Liver (tissue), 9 donors: ENCODE measurements around the gene RBM39. TPM values are rescaled to one million over a fixed set of nuclear protein-coding genes. Genes with fewer than 3 reads are reported as not detected.

ENCODE experiments used
- DNase-seq: peaks from one replicate; pipeline ENCODE4 v3.0.0-alpha.2; 2017; ENCODE audit warnings: low spot score
- H3K27ac ChIP-seq, 2 donors: one replicate each; pipeline ENCODE4 v1.7.0; 2013; ENCODE audit warnings: inconsistent platforms in 2 of 2, low read length in 2 of 2, control low read depth in 1 of 2, low read depth in 1 of 2, mild to moderate bottlenecking in 1 of 2
- H3K27me3 ChIP-seq, 4 donors: one replicate each; pipeline versions ENCODE4 v1.6.1 to v1.7.0; 2013; ENCODE audit warnings: low read length in 3 of 4, inconsistent platforms in 1 of 4, mild to moderate bottlenecking in 1 of 4, moderate library complexity in 1 of 4; ENCODE audit not compliant: control insufficient read depth in 4 of 4, insufficient read depth in 4 of 4
- H3K36me3 ChIP-seq, 4 donors: one replicate each; pipeline versions ENCODE4 v1.6.1 to v1.7.0; 2013; ENCODE audit warnings: low read length in 3 of 4, mild to moderate bottlenecking in 3 of 4, low read depth in 1 of 4, moderate library complexity in 1 of 4; ENCODE audit not compliant: control insufficient read depth in 4 of 4, insufficient read depth in 3 of 4
- H3K4me1 ChIP-seq, 4 donors: one replicate each; pipeline versions ENCODE4 v1.6.1 to v1.7.0; 2013; ENCODE audit warnings: low read length in 3 of 4, mild to moderate bottlenecking in 3 of 4, moderate library complexity in 1 of 4; ENCODE audit not compliant: control insufficient read depth in 4 of 4, insufficient read depth in 4 of 4
- H3K4me3 ChIP-seq, 3 donors: one replicate each; pipeline versions ENCODE4 v1.6.1 to v1.7.0; 2013; ENCODE audit warnings: low read length in 3 of 3, control low read depth in 1 of 3, low read depth in 1 of 3, mild to moderate bottlenecking in 1 of 3
- H3K9ac ChIP-seq, 2 donors: one replicate each; pipeline ENCODE4 v1.7.0; 2013; ENCODE audit warnings: low read length in 2 of 2, mild to moderate bottlenecking in 2 of 2, moderate library complexity in 2 of 2, control low read depth in 1 of 2, low read depth in 1 of 2
- H3K9me3 ChIP-seq, 4 donors: one replicate each; pipeline versions ENCODE4 v1.6.1 to v1.7.0; 2013; ENCODE audit warnings: low read length in 3 of 4; ENCODE audit not compliant: control insufficient read depth in 4 of 4
- ATF3 ChIP-seq: IDR thresholded peaks from 2 replicates; pipeline ENCODE4 v1.6.1; 2016; ENCODE audit warnings: antibody characterized with exemption
- FOXA2 ChIP-seq: IDR thresholded peaks from 2 replicates; pipeline ENCODE4 v1.6.1; 2016; ENCODE audit warnings: antibody characterized with exemption
- HNF4A ChIP-seq, 2 donors: conservative IDR thresholded peaks; 2 replicates each; pipeline ENCODE4 v1.6.1; 2016; ENCODE audit warnings: antibody characterized with exemption in 2 of 2, mild to moderate bottlenecking in 2 of 2
- JUND ChIP-seq, 2 donors: IDR thresholded peaks; 2 replicates each; pipeline ENCODE4 v1.6.1; 2016; ENCODE audit warnings: antibody characterized with exemption in 2 of 2
- MAX ChIP-seq: IDR thresholded peaks from 2 replicates; pipeline ENCODE4 v1.6.1; 2016; ENCODE audit warnings: antibody characterized with exemption
- NR2F2 ChIP-seq: IDR thresholded peaks from 2 replicates; pipeline ENCODE4 v1.6.1; 2016; ENCODE audit warnings: antibody characterized with exemption
- RAD21 ChIP-seq, 2 donors: IDR thresholded peaks; 2 replicates each; pipeline ENCODE4 v1.6.1; 2016; ENCODE audit warnings: antibody characterized with exemption in 2 of 2, mild to moderate bottlenecking in 2 of 2
- SP1 ChIP-seq: IDR thresholded peaks from 2 replicates; pipeline ENCODE4 v1.6.1; 2018; ENCODE audit warnings: antibody characterized with exemption, mild to moderate bottlenecking
- ZBTB33 ChIP-seq: IDR thresholded peaks from 2 replicates; pipeline ENCODE4 v1.6.1; 2016; ENCODE audit warnings: antibody characterized with exemption
- WGBS: extraction: QIAGEN DNeasy Blood & Tissue Kit; methylation state at CpG from one replicate; pipeline ENCODE4 v1.1.7; 2013; 5-methylcytosine and 5-hydroxymethylcytosine counted together
- polyA plus RNA-seq, 2 donors: library from polyadenylated mRNA; stranded (reverse) in 1 of 2; unstranded in 1 of 2; fragments of 200-250 nt in 1 of 2; fragments of >200 nt in 1 of 2; fragmentation: Nextera tagmentation in 1 of 2; extraction: Ambion mirVana in 1 of 2; gene quantifications; one replicate each; pipeline versions ENCODE4 v1.2.1 to v1.2.3, GENCODE V29; 2013 to 2015
- total RNA-seq, 2 donors: library from RNA; depleted of rRNA; stranded (reverse); fragments of >200 nt; gene quantifications; one replicate each; pipeline ENCODE4 v1.2.3, GENCODE V29; 2014
- donor health status: healthy.
- donor health status: healthy.
- donor health status: healthy.
- donor health status: healthy.
- donor health status: healthy.

RBM39 gene
- total and polyA plus RNA-seq, 4 donors: 57.2 to 211 (median 198) TPM

- TF ChIP-seq RAD21 (IDR thresholded peaks at IDR 0.05) (no peak), JUND (IDR thresholded peaks at IDR 0.05) (no peak), SP1 (no peak), FOXA2 (no peak)
- Histone ChIP-seq H3K27me3 (no peaks in the 10 kb centered on the region), H3K9ac (no peak overlapping the region), H3K4me1 (peaks cover 5 to 61% (median 46%) of the 10 kb centered on the region in 4 donors), H3K4me3 (no peak overlapping the region), H3K36me3 (peaks cover 9 to 63% (median 52%) of the 10 kb centered on the region in 4 donors), H3K27ac (no peak overlapping the region), H3K9me3 (no peaks in the 10 kb centered on the region)
- DNase-seq: no peak
- WGBS: 96% methylated on average over 15 of the region's 15 CpGs
Measured at GRCh38 chr20:35737865-35738333, 4.2 kb downstream of the RBM39 start.

- Histone ChIP-seq H3K4me1 (peaks cover 5 to 69% (median 51%) of the 10 kb centered on the region in 4 donors), H3K9ac (no peak overlapping the region), H3K36me3 (peaks cover 15 to 79% (median 67%) of the 10 kb centered on the region in 4 donors), H3K9me3 (no peaks in the 10 kb centered on the region), H3K27ac (no peak overlapping the region), H3K4me3 (no peak overlapping the region), H3K27me3 (no peaks in the 10 kb centered on the region)
- TF ChIP-seq ZBTB33: no peak
- TF ChIP-seq NR2F2: no peak
- TF ChIP-seq JUND (IDR thresholded peaks at IDR 0.05): no peak
- TF ChIP-seq MAX: no peak
- TF ChIP-seq FOXA2: no peak
- no peak for TF ChIP-seq HNF4A (conservative IDR thresholded peaks at IDR 0.05)
- WGBS: 72% methylated on average over 7 of the region's 7 CpGs
- DNase-seq: no peak
Measured at GRCh38 chr20:35735826-35736470, 6.1 kb downstream of the RBM39 start.

GRCh38 chr20:35734777-35735649, 7.0 kb downstream of the RBM39 start:
- Histone ChIP-seq H3K9ac (no peak overlapping the region), H3K36me3 (peaks cover 15 to 84% (median 74%) of the 10 kb centered on the region in 4 donors), H3K27ac (no peak overlapping the region), H3K4me3 (no peak overlapping the region), H3K9me3 (no peaks in the 10 kb centered on the region), H3K4me1 (peaks cover 5 to 67% (median 49%) of the 10 kb centered on the region in 4 donors), H3K27me3 (no peaks in the 10 kb centered on the region)
- DNase-seq: no peak
- TF ChIP-seq NR2F2: no peak
- WGBS: 78% methylated on average over 4 of the region's 4 CpGs

GRCh38 chr20:35734374-35734773, 7.7 kb downstream of the RBM39 start:
- Histone ChIP-seq H3K27me3 (no peaks in the 10 kb centered on the region), H3K36me3 (peaks cover 15 to 84% (median 77%) of the 10 kb centered on the region in 4 donors), H3K27ac (no peak overlapping the region), H3K4me1 (peaks cover 4 to 60% (median 42%) of the 10 kb centered on the region in 4 donors), H3K9ac (no peak overlapping the region), H3K9me3 (no peaks in the 10 kb centered on the region), H3K4me3 (no peak overlapping the region)
- no peak for TF ChIP-seq MAX
- TF ChIP-seq NR2F2: no peak
- TF ChIP-seq ATF3: no peak
- TF ChIP-seq RAD21 (IDR thresholded peaks at IDR 0.05): no peak
- no peak for DNase-seq
